ENCODE results near the gene ACRBP. TPM values are rescaled to one million over a fixed set of nuclear protein-coding genes. Genes with fewer than 3 reads are reported as not detected.

ACRBP gene
- total RNA-seq, 5 donors from 2014 or later (not counting 1 experiment from before 2014, with no cell fraction given): 2.4 to 11.1 (median 6.5) TPM

- Histone ChIP-seq H3K4me3 (ENCODE audit: control insufficient read depth in 1 of 2, extremely low read depth in 1 of 2, low read length in 1 of 2) (no peak overlapping the region), H3K27me3 (replicated peaks in 1 of 2; ENCODE audit: control insufficient read depth in 2 of 2, extremely low read depth in 1 of 2, insufficient read depth in 2 of 2, low read length in 1 of 2) (peaks cover 0 to 10% of the 10 kb centered on the region in 2 experiments), H3K4me1 (ENCODE audit: control insufficient read depth in 1 of 2, extremely low read depth in 1 of 2, insufficient read depth in 2 of 2, low read length in 2 of 2) (peaks cover 0 to 13% of the 10 kb centered on the region in 2 experiments), H3K36me3 (ENCODE audit: control insufficient read depth in 2 of 2, extremely low read depth in 1 of 2, insufficient read depth in 1 of 2, low read length in 1 of 2) (peaks cover 4 to 7% of the 10 kb centered on the region in 2 donors), H3K9me3 (peaks cover 3% of the 10 kb centered on the region), H3K27ac (ENCODE audit: low read length) (no peak overlapping the region)
- Mint-ChIP-seq H3K4me1 (peaks cover 10 to 25% (median 16%) of the 10 kb centered on the region in 3 donors), H3K9me3 (peaks cover 0 to 14% (median 4%) of the 10 kb centered on the region in 3 donors), H3K36me3 (peaks cover 27% of the 10 kb centered on the region), H3K27ac (peak overlapping the region in 1 of 2 donors; percentile 29), H3K4me3 (no peak overlapping the region), H3K27me3 (no peaks in the 10 kb centered on the region)
- ATAC-seq (replicated peaks in 1 of 4) (no peak), DNase-seq (no peak)
- ChIA-PET POLR2A (interaction anchor here in 1 of 2 donors (0.9 kb wide), 1 partner anchor 12 kb away, joined by 4 read pairs; no protein-coding TSS in a partner anchor), CTCF (interaction anchor here in 1 of 2 donors (0.5 kb wide), 1 partner anchor 25 kb away, joined by 9 read pairs; no protein-coding TSS in a partner anchor)
- WGBS (ENCODE audit: insufficient coverage): 60% methylated on average over 2 of the region's 6 CpGs
These were observed 3.0 kb downstream of the ACRBP start for GRCh38 chr12:6644257-6644596.

- Histone ChIP-seq H3K27me3 (replicated peaks in 1 of 2; ENCODE audit: control insufficient read depth in 2 of 2, extremely low read depth in 1 of 2, insufficient read depth in 2 of 2, low read length in 1 of 2) (peaks cover 0 to 10% of the 10 kb centered on the region in 2 experiments), H3K9me3 (peaks cover 3% of the 10 kb centered on the region), H3K36me3 (ENCODE audit: control insufficient read depth in 2 of 2, extremely low read depth in 1 of 2, insufficient read depth in 1 of 2, low read length in 1 of 2) (peaks cover 4 to 7% of the 10 kb centered on the region in 2 donors), H3K4me1 (ENCODE audit: control insufficient read depth in 1 of 2, extremely low read depth in 1 of 2, insufficient read depth in 2 of 2, low read length in 2 of 2) (peaks cover 0 to 13% of the 10 kb centered on the region in 2 experiments), H3K27ac (ENCODE audit: low read length) (no peak overlapping the region), H3K4me3 (ENCODE audit: control insufficient read depth in 1 of 2, extremely low read depth in 1 of 2, low read length in 1 of 2) (no peak overlapping the region)
- no peaks in the 10 kb centered on the region for H3K27me3 Mint-ChIP-seq
- H3K36me3 Mint-ChIP-seq: peaks cover 27% of the 10 kb centered on the region
- peaks cover 0 to 14% (median 4%) of the 10 kb centered on the region in 3 donors for H3K9me3 Mint-ChIP-seq
- ChIA-PET POLR2A (no interaction called here), CTCF (no interaction called here)
- WGBS (ENCODE audit: insufficient coverage): 67% methylated on average over 3 of the region's 6 CpGs
- ATAC-seq (replicated peaks in 1 of 4): no peak
- no peak overlapping the region for H3K27ac Mint-ChIP-seq
- peaks cover 10 to 25% (median 16%) of the 10 kb centered on the region in 3 donors for H3K4me1 Mint-ChIP-seq
- no peak for DNase-seq
- no peak overlapping the region for H3K4me3 Mint-ChIP-seq
These were observed 3.5 kb downstream of the ACRBP start for GRCh38 chr12:6643569-6644256.

GRCh38 chr12:6641131-6641530 is 6.1 kb downstream of the ACRBP start:
- ChIA-PET CTCF (no interaction called here), POLR2A (no interaction called here)
- DNase-seq (no peak), ATAC-seq (replicated peaks in 1 of 4) (no peak)
- no peak overlapping the region for H3K27ac ChIP-seq (ENCODE audit: low read length)
- WGBS (ENCODE audit: insufficient coverage): 75% methylated on average over 4 of the region's 4 CpGs
- H3K4me3 ChIP-seq (ENCODE audit: control insufficient read depth in 1 of 2, extremely low read depth in 1 of 2, low read length in 1 of 2): no peak overlapping the region
- peaks cover 0 to 1% of the 10 kb centered on the region in 2 experiments for H3K27me3 ChIP-seq (replicated peaks in 1 of 2; ENCODE audit: control insufficient read depth in 2 of 2, extremely low read depth in 1 of 2, insufficient read depth in 2 of 2, low read length in 1 of 2)
- Mint-ChIP-seq H3K9me3 (peaks cover 0 to 14% (median 4%) of the 10 kb centered on the region in 3 donors), H3K4me3 (no peak overlapping the region), H3K36me3 (peaks cover 15% of the 10 kb centered on the region), H3K27ac (no peak overlapping the region), H3K27me3 (no peaks in the 10 kb centered on the region), H3K4me1 (peaks cover 5 to 17% (median 16%) of the 10 kb centered on the region in 3 donors)
- peaks cover 0 to 2% of the 10 kb centered on the region in 2 donors for H3K36me3 ChIP-seq (ENCODE audit: control insufficient read depth in 2 of 2, extremely low read depth in 1 of 2, insufficient read depth in 1 of 2, low read length in 1 of 2)
- H3K4me1 ChIP-seq (ENCODE audit: control insufficient read depth in 1 of 2, extremely low read depth in 1 of 2, insufficient read depth in 2 of 2, low read length in 2 of 2): peaks cover 4% of the 10 kb centered on the region in 2 experiments
- peaks cover 3% of the 10 kb centered on the region for H3K9me3 ChIP-seq

- no peak overlapping the region for H3K27ac Mint-ChIP-seq
- H3K4me3 Mint-ChIP-seq: no peak overlapping the region
- no peaks in the 10 kb centered on the region for H3K27me3 Mint-ChIP-seq
- peaks cover 0 to 14% (median 4%) of the 10 kb centered on the region in 3 donors for H3K9me3 Mint-ChIP-seq
- Histone ChIP-seq H3K4me1 (ENCODE audit: control insufficient read depth in 1 of 2, extremely low read depth in 1 of 2, insufficient read depth in 2 of 2, low read length in 2 of 2) (peaks cover 8 to 10% of the 10 kb centered on the region in 2 experiments), H3K27me3 (replicated peaks in 1 of 2; ENCODE audit: control insufficient read depth in 2 of 2, extremely low read depth in 1 of 2, insufficient read depth in 2 of 2, low read length in 1 of 2) (peaks cover 0 to 3% of the 10 kb centered on the region in 2 experiments), H3K36me3 (ENCODE audit: control insufficient read depth in 2 of 2, extremely low read depth in 1 of 2, insufficient read depth in 1 of 2, low read length in 1 of 2) (no peaks in the 10 kb centered on the region), H3K9me3 (peaks cover 3% of the 10 kb centered on the region), H3K27ac (ENCODE audit: low read length) (no peak overlapping the region), H3K4me3 (ENCODE audit: control insufficient read depth in 1 of 2, extremely low read depth in 1 of 2, low read length in 1 of 2) (no peak overlapping the region)
- DNase-seq (no peak), ATAC-seq (replicated peaks in 1 of 4) (no peak)
- ChIA-PET CTCF (no interaction called here), POLR2A (no interaction called here)
- peaks cover 15% of the 10 kb centered on the region for H3K36me3 Mint-ChIP-seq
- WGBS (ENCODE audit: insufficient coverage): 97% methylated on average over 3 of the region's 4 CpGs
- peaks cover 10 to 22% (median 19%) of the 10 kb centered on the region in 3 donors for H3K4me1 Mint-ChIP-seq
These were observed 6.7 kb downstream of the ACRBP start for GRCh38 chr12:6640497-6640896.

- H3K27ac Mint-ChIP-seq: no peak overlapping the region
- peaks cover 18 to 29% (median 20%) of the 10 kb centered on the region in 3 donors for H3K4me1 Mint-ChIP-seq
- H3K9me3 Mint-ChIP-seq: peaks cover 0 to 9% (median 4%) of the 10 kb centered on the region in 3 donors
- Histone ChIP-seq H3K9me3 (peaks cover 3% of the 10 kb centered on the region), H3K36me3 (ENCODE audit: control insufficient read depth in 2 of 2, extremely low read depth in 1 of 2, insufficient read depth in 1 of 2, low read length in 1 of 2) (no peaks in the 10 kb centered on the region), H3K27ac (ENCODE audit: low read length) (no peak overlapping the region), H3K4me1 (ENCODE audit: control insufficient read depth in 1 of 2, extremely low read depth in 1 of 2, insufficient read depth in 2 of 2, low read length in 2 of 2) (peaks cover 12 to 22% of the 10 kb centered on the region in 2 experiments), H3K27me3 (replicated peaks in 1 of 2; ENCODE audit: control insufficient read depth in 2 of 2, extremely low read depth in 1 of 2, insufficient read depth in 2 of 2, low read length in 1 of 2) (peaks cover 0 to 3% of the 10 kb centered on the region in 2 experiments), H3K4me3 (ENCODE audit: control insufficient read depth in 1 of 2, extremely low read depth in 1 of 2, low read length in 1 of 2) (no peak overlapping the region)
- H3K4me3 Mint-ChIP-seq: no peak overlapping the region
- H3K36me3 Mint-ChIP-seq: peaks cover 9% of the 10 kb centered on the region
- no peaks in the 10 kb centered on the region for H3K27me3 Mint-ChIP-seq
- ChIA-PET CTCF (interaction anchor here (0.5 to 1.3 kb wide), 2 partner anchors 14 to 19 kb away, joined by 3 to 4 read pairs; no protein-coding TSS in a partner anchor), POLR2A (interaction anchor here in 1 of 2 donors (0.5 kb wide), 1 partner anchor 83 kb away, joined by 4 read pairs; no protein-coding TSS in a partner anchor)
- WGBS (ENCODE audit: insufficient coverage): 72% methylated on average over 9 of the region's 11 CpGs
- DNase-seq: no peak
- ATAC-seq (replicated peaks in 1 of 4): no peak
These were observed 8.0 kb downstream of the ACRBP start for GRCh38 chr12:6639151-6639801.

- ChIA-PET CTCF (no interaction called here), POLR2A (no interaction called here)
- Mint-ChIP-seq H3K36me3 (peaks cover 3% of the 10 kb centered on the region), H3K27ac (no peak overlapping the region), H3K9me3 (peaks cover 0 to 4% (median 3%) of the 10 kb centered on the region in 3 donors), H3K4me3 (no peak overlapping the region), H3K27me3 (no peaks in the 10 kb centered on the region), H3K4me1 (peaks cover 22 to 31% (median 24%) of the 10 kb centered on the region in 3 donors)
- no peak overlapping the region for H3K27ac ChIP-seq (ENCODE audit: low read length)
- WGBS (ENCODE audit: insufficient coverage): 73% methylated on average over 8 of the region's 9 CpGs
- DNase-seq: no peak
- peaks cover 0 to 3% of the 10 kb centered on the region in 2 experiments for H3K27me3 ChIP-seq (replicated peaks in 1 of 2; ENCODE audit: control insufficient read depth in 2 of 2, extremely low read depth in 1 of 2, insufficient read depth in 2 of 2, low read length in 1 of 2)
- peaks cover 12 to 32% of the 10 kb centered on the region in 2 experiments for H3K4me1 ChIP-seq (ENCODE audit: control insufficient read depth in 1 of 2, extremely low read depth in 1 of 2, insufficient read depth in 2 of 2, low read length in 2 of 2)
- ATAC-seq (replicated peaks in 1 of 4): no peak
- no peaks in the 10 kb centered on the region for H3K36me3 ChIP-seq (ENCODE audit: control insufficient read depth in 2 of 2, extremely low read depth in 1 of 2, insufficient read depth in 1 of 2, low read length in 1 of 2)
- no peak overlapping the region for H3K4me3 ChIP-seq (ENCODE audit: control insufficient read depth in 1 of 2, extremely low read depth in 1 of 2, low read length in 1 of 2)
- H3K9me3 ChIP-seq: no peaks in the 10 kb centered on the region
These were observed 8.9 kb downstream of the ACRBP start for GRCh38 chr12:6638305-6638704.
